HCT116 (cell line): ENCODE data around the gene C9orf50. TPM values are rescaled to one million over a fixed set of nuclear protein-coding genes. Genes with fewer than 3 reads are reported as not detected.

Experiments
- ATAC-seq: fragments of 200-7000 bp; cut with Tn5 transposase; 2 replicates; pipeline ENCODE4 v1.9.1; 2020; ENCODE audit warnings: mild to moderate bottlenecking, moderate library complexity
- BruUV-seq: library from RNA; stranded (reverse); fragments of 400-500 nt; replicated peaks from 2 replicates; lab custom pipeline; 2021; lab: Mats Ljungman, UMichigan
- CTCF ChIA-PET: fragments of 300-600 bp; sonication (Branson Sonifier 250); formaldehyde crosslinking; loops from one replicate; lab custom pipeline; 2021; ENCODE audit warnings: antibody characterized with exemption; lab: Charles Lee
- POLR2A ChIA-PET: fragments of 300-600, 350-600 bp; sonication (Branson Sonifier 250); formaldehyde crosslinking; loops from one replicate; lab custom pipeline; 2021; ENCODE audit warnings: antibody characterized with exemption; lab: Charles Lee
- RAD21 ChIA-PET, 2 experiments: fragments of 300-600 bp; sonication (Branson Sonifier 250); formaldehyde crosslinking; loops; one replicate each; lab custom pipeline; 2023; ENCODE audit warnings: low total read pairs in 2 of 2; ENCODE audit not compliant: uncharacterized antibody in 2 of 2, unreplicated experiment in 2 of 2, low non-redundant PET in 1 of 2; lab: Charles Lee
- DNase-seq: peaks from one replicate; pipeline ENCODE4 v3.0.0-alpha.2; 2010; ENCODE audit warnings: low read depth, low spot score
- H2AFZ ChIP-seq: fragments of 200-600 bp; shearing (Covaris generic), sonication (generic); 2 replicates; pipeline ENCODE4 v1.6.1; 2017; ENCODE audit warnings: low read depth, mixed run types, mixed read lengths, antibody characterized with exemption, low read length; ENCODE audit not compliant: poor library complexity, severe bottlenecking
- H3K27ac ChIP-seq: 2 replicates; pipeline ENCODE4 v1.5.1; 2012; ENCODE audit warnings: low read depth, low read length
- H3K27me3 ChIP-seq: fragments of 200-600 bp; sonication (generic); 2 replicates; pipeline ENCODE4 v1.6.1; 2016; ENCODE audit warnings: mixed run types, low read length, mixed read lengths; ENCODE audit not compliant: insufficient read depth
- H3K36me3 ChIP-seq, 2 experiments: fragments of 200-500 bp in 1 of 2; fragments of 200-600 bp in 1 of 2; sonication (Bioruptor generic) in 1 of 2; sonication (generic) in 1 of 2; 2 replicates each; pipeline versions ENCODE4 v1.5.1 to v1.6.1; 2014 to 2016; ENCODE audit warnings: low read length in 2 of 2, inconsistent platforms in 1 of 2, mixed read lengths in 1 of 2, mixed run types in 1 of 2; ENCODE audit not compliant: insufficient read depth in 2 of 2, control insufficient read depth in 1 of 2
- H3K4me1 ChIP-seq, 2 experiments: fragments of 200-600 bp in 1 of 2; sonication (generic) in 1 of 2; 2 replicates each; pipeline versions ENCODE4 v1.5.1 to v1.6.1; 2012 to 2017; ENCODE audit warnings: low read length in 2 of 2, inconsistent platforms in 1 of 2, mild to moderate bottlenecking in 1 of 2, mixed read lengths in 1 of 2, mixed run types in 1 of 2, moderate library complexity in 1 of 2; ENCODE audit not compliant: insufficient read depth in 2 of 2, control insufficient read depth in 1 of 2
- H3K4me2 ChIP-seq: fragments of 200-600 bp; sonication (generic); 2 replicates; pipeline ENCODE4 v1.6.1; 2017; ENCODE audit warnings: mixed run types, low read length, mixed read lengths
- H3K4me3 ChIP-seq, 2 experiments: fragments of 200-600 bp in 1 of 2; sonication (generic) in 1 of 2; replicated peaks in 1 of 2; 2 replicates each; pipeline ENCODE4 v1.5.1; 2011 to 2016; ENCODE audit warnings: low read length in 2 of 2, control low read depth in 1 of 2, low read depth in 1 of 2, mild to moderate bottlenecking in 1 of 2, mixed read lengths in 1 of 2, mixed run types in 1 of 2
- H3K79me2 ChIP-seq: fragments of 200-600 bp; sonication (generic); 2 replicates; pipeline ENCODE4 v1.6.1; 2017; ENCODE audit warnings: mild to moderate bottlenecking, mixed run types, low read length, moderate library complexity, mixed read lengths; ENCODE audit not compliant: insufficient read depth
- H3K9ac ChIP-seq: fragments of 200-600 bp; sonication (generic); 2 replicates; pipeline ENCODE4 v1.6.1; 2016; ENCODE audit warnings: low read length, mixed read lengths
- H3K9me2 ChIP-seq: fragments of 200-600 bp; sonication (generic), shearing (Covaris generic); 2 replicates; pipeline ENCODE4 v1.6.1; 2017; ENCODE audit warnings: mixed run types, mild to moderate bottlenecking, moderate library complexity; ENCODE audit not compliant: insufficient read depth
- H3K9me3 ChIP-seq, 2 experiments: fragments of 200-500 bp in 1 of 2; fragments of 200-600 bp in 1 of 2; sonication (Bioruptor generic) in 1 of 2; sonication (generic) in 1 of 2; 2 replicates each; pipeline ENCODE4 v1.6.1; 2014 to 2017; ENCODE audit warnings: low read length in 2 of 2, mixed read lengths in 2 of 2, inconsistent platforms in 1 of 2, low read depth in 1 of 2, mild to moderate bottlenecking in 1 of 2, mixed run types in 1 of 2, moderate library complexity in 1 of 2; ENCODE audit not compliant: control insufficient read depth in 1 of 2, insufficient read depth in 1 of 2
- H4K20me1 ChIP-seq: fragments of 200-600 bp; sonication (generic), shearing (Covaris generic); 2 replicates; pipeline ENCODE4 v1.6.1; 2017; ENCODE audit warnings: mixed run types, mild to moderate bottlenecking, moderate library complexity; ENCODE audit not compliant: insufficient read depth
- ATF3 ChIP-seq: IDR thresholded peaks from 2 replicates; pipeline ENCODE4 v1.6.1; 2012
- CBX3 ChIP-seq: IDR thresholded peaks from 2 replicates; pipeline ENCODE4 v1.6.1; 2012; ENCODE audit warnings: low read depth
- ELF1 ChIP-seq: IDR thresholded peaks from 2 replicates; pipeline ENCODE4 v1.6.1; 2012; ENCODE audit warnings: low read depth, borderline replicate concordance
- EZH2 ChIP-seq: fragments of 200-600 bp; sonication (generic); IDR thresholded peaks from 2 replicates; pipeline ENCODE4 v1.6.1; 2017; ENCODE audit warnings: antibody characterized with exemption, mixed run types
- EZH2phosphoT487 ChIP-seq: fragments of 200-600 bp; IDR thresholded peaks from 2 replicates; pipeline ENCODE4 v1.6.1; 2018; ENCODE audit warnings: antibody characterized with exemption, borderline replicate concordance
- POLR2A ChIP-seq: IDR thresholded peaks from 2 replicates; pipeline ENCODE4 v1.7.0; 2011; ENCODE audit warnings: borderline replicate concordance; ENCODE audit not compliant: insufficient read depth, insufficient read length; ENCODE audit errors: extremely low read depth
- POLR2AphosphoS5 ChIP-seq: IDR thresholded peaks from 2 replicates; pipeline ENCODE4 v1.6.1; 2011; ENCODE audit warnings: mild to moderate bottlenecking, low read depth, low read length, moderate library complexity
- REST ChIP-seq: IDR thresholded peaks from 2 replicates; pipeline ENCODE4 v1.6.1; 2012; ENCODE audit warnings: low read depth
- SIN3A ChIP-seq: IDR thresholded peaks from 2 replicates; pipeline ENCODE4 v1.6.1; 2012; ENCODE audit warnings: low read depth
- SP1 ChIP-seq: IDR thresholded peaks from 2 replicates; pipeline ENCODE4 v1.6.1; 2012; ENCODE audit warnings: low read depth
- TCF7L2 ChIP-seq: IDR thresholded peaks from 2 replicates; pipeline ENCODE4 v1.7.0; 2011; ENCODE audit warnings: borderline replicate concordance, inconsistent platforms; ENCODE audit not compliant: insufficient read depth, insufficient read length; ENCODE audit errors: extremely low read depth
- YY1 ChIP-seq: IDR thresholded peaks from 2 replicates; pipeline ENCODE4 v1.6.1; 2011; ENCODE audit warnings: low read length, low read depth, moderate library complexity, mild to moderate bottlenecking; ENCODE audit not compliant: insufficient replicate concordance; ENCODE audit errors: extremely low read depth
- ZFX ChIP-seq: fragments of 450-650 bp; IDR thresholded peaks from 2 replicates; pipeline ENCODE4 v1.6.1; 2017
- intact Hi-C: fragments of 100-400 bp; cut with micrococcal nuclease; formaldehyde crosslinking; loops from 2 replicates; pipeline ENCODE4 v1.10.0; 2022
- total RNA-seq: library from RNA; stranded (reverse); gene quantifications from one replicate; pipeline ENCODE4 v1.2.1, GENCODE V29; 2021; ENCODE audit not compliant: unreplicated experiment
- TF ChIP-seq, protein P1 (sequence below): IDR thresholded peaks from 2 replicates; pipeline ENCODE4 v1.6.1; 2011; ENCODE audit warnings: mild to moderate bottlenecking, low read length, moderate library complexity; ENCODE audit not compliant: insufficient replicate concordance; ENCODE audit errors: extremely low read depth

Gene C9orf50
- total RNA-seq, 1 experiment from 2014 or later = not detected

DNA sequence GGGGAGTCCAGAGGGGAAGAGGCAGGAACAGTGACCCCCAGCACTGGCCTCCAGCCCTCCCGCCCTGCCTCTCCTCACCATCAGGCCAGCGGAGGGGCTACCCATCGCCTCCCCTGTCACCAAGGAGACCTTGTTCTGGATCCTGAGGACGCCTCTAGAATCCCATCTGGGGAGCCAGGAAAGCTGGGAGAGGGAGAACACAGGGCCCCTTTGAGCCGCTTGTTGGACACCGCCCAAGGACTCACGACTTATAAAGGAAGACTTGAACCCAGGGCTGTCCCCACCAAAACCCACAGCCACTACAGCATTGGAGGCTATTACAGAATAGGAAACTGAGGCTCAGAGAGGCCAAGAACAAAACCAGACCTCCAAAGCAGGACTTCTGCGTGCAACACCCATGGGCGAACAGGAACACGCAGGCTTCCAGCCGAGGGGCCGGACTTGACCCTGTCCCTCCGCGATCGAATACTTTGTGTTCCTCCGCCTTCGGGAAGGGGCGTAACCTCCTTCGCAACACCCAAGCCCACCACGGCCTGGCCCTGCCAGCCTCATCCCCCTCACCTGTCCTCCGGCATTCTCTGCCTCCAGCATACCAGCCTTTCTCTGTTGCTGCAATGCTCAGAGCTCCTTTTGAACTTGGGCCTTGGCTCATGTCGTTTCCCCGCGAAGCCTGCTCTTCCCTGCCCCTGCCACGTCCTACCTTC lies 54.2 kb downstream of the C9orf50 start (continued):
- TF ChIP-seq REST (no peak), POLR2AphosphoS5 (no peak), EZH2 (no peak), TCF7L2 (no peak), EZH2phosphoT487 (no peak), ELF1 (no peak), SP1 (no peak), ZFX (no peak), ATF3 (no peak)
- TF ChIP-seq, all 23 proteins: peak for 0

GRCh38 chr9:129562917-129563316 lies 58.0 kb downstream of the C9orf50 start:
- CTCF ChIA-PET = no interaction called here
- no peak for TF ChIP-seq POLR2A
- no peak for TF ChIP-seq POLR2AphosphoS5
- TF ChIP-seq, protein P1, sequence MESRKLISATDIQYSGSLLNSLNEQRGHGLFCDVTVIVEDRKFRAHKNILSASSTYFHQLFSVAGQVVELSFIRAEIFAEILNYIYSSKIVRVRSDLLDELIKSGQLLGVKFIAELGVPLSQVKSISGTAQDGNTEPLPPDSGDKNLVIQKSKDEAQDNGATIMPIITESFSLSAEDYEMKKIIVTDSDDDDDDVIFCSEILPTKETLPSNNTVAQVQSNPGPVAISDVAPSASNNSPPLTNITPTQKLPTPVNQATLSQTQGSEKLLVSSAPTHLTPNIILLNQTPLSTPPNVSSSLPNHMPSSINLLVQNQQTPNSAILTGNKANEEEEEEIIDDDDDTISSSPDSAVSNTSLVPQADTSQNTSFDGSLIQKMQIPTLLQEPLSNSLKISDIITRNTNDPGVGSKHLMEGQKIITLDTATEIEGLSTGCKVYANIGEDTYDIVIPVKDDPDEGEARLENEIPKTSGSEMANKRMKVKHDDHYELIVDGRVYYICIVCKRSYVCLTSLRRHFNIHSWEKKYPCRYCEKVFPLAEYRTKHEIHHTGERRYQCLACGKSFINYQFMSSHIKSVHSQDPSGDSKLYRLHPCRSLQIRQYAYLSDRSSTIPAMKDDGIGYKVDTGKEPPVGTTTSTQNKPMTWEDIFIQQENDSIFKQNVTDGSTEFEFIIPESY = no peak
- no peak for TF ChIP-seq ATF3
- TF ChIP-seq CBX3 = no peak
- no peak for TF ChIP-seq EZH2phosphoT487
- no peak for TF ChIP-seq SIN3A
- no peak for TF ChIP-seq YY1
- BruUV-seq = no TSS peak
- H2AFZ ChIP-seq = no peak overlapping the region
- no peak overlapping the region for H3K27ac ChIP-seq
- no peaks in the 10 kb centered on the region for H3K36me3 ChIP-seq
- no peak overlapping the region for H3K4me3 ChIP-seq
- ATAC-seq = no peak
- intact Hi-C loops = no loop called here
- no peak overlapping the region for H3K9ac ChIP-seq
- H3K79me2 ChIP-seq = no peaks in the 10 kb centered on the region
- no peak for DNase-seq
- RAD21 ChIA-PET = no interaction called here
- no peaks in the 10 kb centered on the region for H3K27me3 ChIP-seq
- POLR2A ChIA-PET = interaction anchor here (0.9 kb wide), 1 partner anchor 66 kb away, joined by 3 read pairs; no protein-coding TSS in a partner anchor
- H3K9me3 ChIP-seq = no peaks in the 10 kb centered on the region
- H3K4me2 ChIP-seq = no peak overlapping the region
- H3K4me1 ChIP-seq = peaks cover 76 to 90% of the 10 kb centered on the region in 2 experiments
- H4K20me1 ChIP-seq = no peaks in the 10 kb centered on the region
- no peaks in the 10 kb centered on the region for H3K9me2 ChIP-seq
